NCI-H345 treated with DMSO at 0.1 percent for 48 hours (cell line): ENCODE results near the gene PRPH2.
"Not testable (repeated sequence)": the region's sequence is repeated elsewhere in the genome, so short reads cannot be mapped to it uniquely, and the experiment has no call there.

Experiments used
- DNase-seq: peaks from one replicate; lab custom pipeline; 2025; ENCODE audit not compliant: unreplicated experiment; lab: John Stamatoyannopoulos, UW

PRPH2 gene

GRCh38 chr6:42702200-42702599 lies 20.2 kb downstream of the PRPH2 start:
- no peak for DNase-seq

DNA sequence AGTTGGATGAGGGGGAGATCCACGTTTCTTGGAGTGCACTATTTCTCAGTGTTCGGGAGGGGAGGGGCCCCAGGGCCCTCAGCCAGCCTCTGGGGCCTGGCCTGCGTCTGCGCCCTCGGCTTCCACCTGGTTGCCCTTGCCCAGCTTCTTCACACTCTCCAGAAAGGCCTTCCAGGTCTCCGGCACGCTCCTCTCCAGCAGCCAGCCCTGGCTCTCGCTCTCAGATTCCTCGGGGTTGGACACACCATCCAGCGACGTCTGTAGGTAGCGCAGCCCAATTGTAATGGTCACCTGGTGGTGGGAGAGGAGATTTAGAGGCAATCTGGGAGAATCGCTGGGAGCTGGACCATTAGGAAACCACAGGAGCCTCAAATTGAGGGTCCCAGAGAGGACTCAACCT lies 24.2 kb downstream of the PRPH2 start:
- DNase-seq = no peak

- DNase-seq = no peak
These were observed 25.1 kb downstream of the PRPH2 start for GRCh38 chr6:42697268-42697655.

- no peak for DNase-seq
These were observed 25.7 kb downstream of the PRPH2 start for GRCh38 chr6:42696526-42697267.

- no peak for DNase-seq
These were observed 27.8 kb downstream of the PRPH2 start for GRCh38 chr6:42694586-42694985.

DNA sequence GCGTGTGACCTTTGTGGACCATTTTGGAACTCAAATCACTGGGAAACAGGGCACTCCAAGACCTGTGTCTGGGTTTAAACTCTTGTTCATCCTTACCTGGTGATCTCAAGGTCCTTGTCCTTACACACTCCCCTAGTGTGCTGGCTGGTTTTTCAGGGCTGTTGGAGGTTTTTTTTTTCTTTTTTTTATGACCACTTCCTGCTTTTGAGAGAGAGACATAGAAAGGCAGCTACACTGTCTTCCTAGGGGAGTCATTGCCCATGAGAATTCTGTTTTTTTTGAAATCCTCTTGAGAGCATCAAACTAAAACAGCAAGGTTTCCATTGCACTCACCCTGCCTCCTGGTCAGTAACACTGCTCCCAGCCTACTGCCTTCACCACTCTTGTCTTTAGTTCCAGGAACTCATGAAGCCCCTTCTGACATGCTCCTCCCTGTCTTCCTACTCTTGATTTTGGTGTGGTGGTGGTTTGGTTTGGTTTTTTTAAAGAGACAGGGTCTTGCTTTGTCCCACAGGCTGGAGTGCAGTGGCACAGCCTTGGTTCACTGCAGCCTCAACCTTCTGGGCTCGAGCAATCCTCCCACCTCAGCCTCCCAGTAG lies 28.6 kb downstream of the PRPH2 start:
- no peak for DNase-seq

DNA sequence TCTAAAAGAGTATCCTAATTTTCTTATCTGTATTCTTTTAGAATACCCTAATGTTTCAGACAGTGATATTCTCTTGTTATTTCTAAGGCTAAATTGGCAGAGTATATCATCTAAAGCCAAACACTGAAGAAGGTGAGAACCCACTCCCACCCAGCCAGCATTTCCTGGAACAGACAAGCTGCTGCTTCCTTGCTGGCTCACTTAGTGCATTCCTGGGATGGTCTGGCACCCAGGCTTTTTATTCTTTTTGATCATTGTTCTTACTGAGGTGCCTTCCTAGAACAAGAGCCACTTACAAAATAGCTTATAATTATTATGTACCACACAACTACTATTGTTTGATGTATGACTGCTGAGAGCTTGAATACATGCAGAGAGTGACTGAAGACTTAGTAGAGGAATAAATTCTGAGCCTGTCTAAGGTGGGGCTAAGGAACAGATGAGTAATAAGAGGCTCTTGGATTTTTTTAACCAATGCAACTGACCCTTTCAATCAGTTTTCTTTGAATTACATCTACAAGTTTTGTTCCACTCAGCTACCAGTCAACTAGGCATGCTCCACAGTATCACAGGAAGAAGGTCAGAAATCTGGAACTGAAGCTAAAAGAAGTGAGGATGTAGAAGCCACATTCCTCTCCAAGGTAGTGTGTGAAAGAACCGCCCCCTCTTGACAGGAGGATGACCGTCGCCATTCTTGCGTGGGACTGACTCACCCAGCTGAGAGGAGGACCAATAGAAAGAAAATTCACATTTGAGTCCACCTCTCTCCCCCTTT lies 30.1 kb downstream of the PRPH2 start:
- DNase-seq = no peak

- no peak for DNase-seq
These were observed 31.5 kb downstream of the PRPH2 start for GRCh38 chr6:42690872-42691271.

DNA sequence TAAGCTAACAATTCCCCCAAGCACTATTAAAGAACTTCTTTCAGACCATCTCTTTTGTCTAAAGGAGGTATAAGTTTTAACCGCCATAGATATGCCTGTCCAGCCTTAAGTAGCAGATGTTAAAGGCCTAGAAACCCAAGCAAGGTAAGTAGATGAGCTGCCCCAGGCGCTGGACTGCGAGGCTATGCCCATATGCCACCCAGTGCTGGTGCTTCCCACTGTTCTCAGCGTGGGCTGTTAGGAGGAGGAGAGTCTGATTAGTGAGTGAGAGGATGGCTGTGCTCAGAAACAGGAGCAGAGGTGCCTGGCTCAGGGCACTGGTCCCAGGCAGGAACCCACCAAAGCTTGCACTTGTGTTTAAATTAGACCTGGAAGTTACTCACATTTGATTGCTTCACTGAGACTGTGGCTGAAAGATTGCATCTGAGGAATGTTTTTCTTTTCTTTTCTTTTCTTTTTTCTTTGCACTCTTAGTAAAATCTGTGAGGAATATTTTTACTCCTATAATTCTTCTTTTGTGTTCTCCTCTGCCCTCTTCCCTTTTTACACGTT lies 32.2 kb downstream of the PRPH2 start:
- no peak for DNase-seq

GRCh38 chr6:42689371-42689770 lies 33.0 kb downstream of the PRPH2 start:
- no peak for DNase-seq

GRCh38 chr6:42688281-42688680 lies 34.1 kb downstream of the PRPH2 start:
- no peak for DNase-seq

- DNase-seq = no peak
These were observed 43.0 kb downstream of the PRPH2 start for GRCh38 chr6:42679358-42679757.

GRCh38 chr6:42674780-42675179 lies 47.6 kb downstream of the PRPH2 start:
- DNase-seq = no peak

GRCh38 chr6:42674368-42674767 lies 48.0 kb downstream of the PRPH2 start:
- DNase-seq = not testable (repeated sequence)

- DNase-seq = no peak
These were observed 57.7 kb downstream of the PRPH2 start for GRCh38 chr6:42664718-42665117.

DNA sequence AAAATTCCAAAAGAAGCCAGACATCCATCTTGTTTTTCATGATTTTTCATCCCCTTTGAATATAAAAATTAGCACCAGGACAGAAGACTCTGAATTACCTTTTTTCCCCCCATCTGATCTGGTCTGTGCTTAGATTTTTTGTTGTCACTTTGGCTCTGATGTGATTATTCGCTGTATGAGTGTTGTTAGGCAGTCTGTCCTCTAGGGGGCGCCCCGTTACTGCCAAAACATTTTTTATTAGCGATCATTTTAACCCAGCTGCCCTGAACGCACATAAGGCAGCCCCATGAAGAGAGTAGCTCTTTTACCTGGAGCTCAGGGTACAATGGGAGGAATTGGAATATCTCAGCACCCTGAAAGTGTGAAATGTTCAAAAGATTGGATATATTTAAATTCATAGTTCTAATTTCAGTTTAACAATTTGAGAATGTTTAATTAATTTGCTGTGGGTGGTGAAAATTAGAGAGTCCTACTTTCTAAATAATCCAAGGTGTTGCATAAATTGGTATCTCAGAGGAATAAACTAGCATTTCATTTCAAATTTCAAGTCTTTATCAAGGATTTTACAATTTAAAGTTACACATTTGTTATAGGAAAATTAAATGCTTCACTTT lies 60.8 kb downstream of the PRPH2 start:
- peak; percentile 62 for DNase-seq

GRCh38 chr6:42659806-42660205 lies 62.6 kb downstream of the PRPH2 start:
- no peak for DNase-seq

GRCh38 chr6:42653851-42654250 lies 68.5 kb downstream of the PRPH2 start:
- no peak for DNase-seq

DNA sequence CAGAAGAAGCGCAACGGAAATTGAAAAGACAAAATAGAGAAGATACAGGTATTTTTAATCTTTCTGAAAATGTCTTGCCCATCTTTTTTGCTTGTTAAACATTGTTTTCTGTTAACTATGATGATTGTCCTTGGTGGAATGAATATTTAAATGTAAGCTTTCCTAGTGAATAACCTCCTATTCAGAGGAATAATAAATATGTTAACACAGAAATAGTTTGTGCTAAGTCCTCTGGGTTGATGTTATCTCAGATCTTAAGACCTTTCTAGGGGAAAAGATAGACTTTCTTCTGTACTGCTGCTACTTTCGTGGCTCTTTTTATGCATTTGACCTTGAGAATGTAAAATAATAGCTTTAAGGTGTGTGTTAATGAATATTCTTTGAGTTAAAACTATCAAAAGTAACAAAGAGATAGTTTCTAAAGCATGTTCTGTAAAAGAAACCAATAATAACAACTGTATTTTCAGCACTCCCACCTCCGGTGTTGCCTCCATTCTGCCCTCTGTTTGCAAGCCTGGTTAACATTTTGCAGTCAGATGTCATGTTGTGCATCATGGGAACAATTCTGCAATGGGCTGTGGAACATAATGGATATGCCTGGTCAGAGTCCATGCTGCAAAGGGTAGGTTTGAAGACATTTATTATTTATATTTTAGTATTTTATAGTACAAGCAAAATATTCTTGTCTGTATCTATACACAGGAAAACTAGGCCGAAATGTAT lies 70.2 kb downstream of the PRPH2 start:
- no peak for DNase-seq
